Subcutaneous abdominal adipose tissue (tissue), 5 donors: ENCODE measurements around the gene TMTC1.
"Not testable (repeated sequence)": the region's sequence is repeated elsewhere in the genome, so short reads cannot be mapped to it uniquely, and the experiment has no call there.

Experiments
- H3K27ac ChIP-seq: one replicate; pipeline ENCODE4 v1.7.0; 2013; ENCODE audit warnings: low read depth, mild to moderate bottlenecking, inconsistent platforms, low read length, moderate library complexity
- H3K27me3 ChIP-seq, 5 donors: one replicate each; pipeline ENCODE4 v1.7.0; 2013; ENCODE audit warnings: low read length in 5 of 5, inconsistent platforms in 1 of 5; ENCODE audit not compliant: control insufficient read depth in 5 of 5, insufficient read depth in 4 of 5
- H3K36me3 ChIP-seq, 5 donors: one replicate each; pipeline ENCODE4 v1.7.0; 2013; ENCODE audit warnings: low read length in 5 of 5; ENCODE audit not compliant: control insufficient read depth in 5 of 5, insufficient read depth in 5 of 5
- H3K4me1 ChIP-seq, 5 donors: one replicate each; pipeline ENCODE4 v1.7.0; 2013; ENCODE audit warnings: low read length in 5 of 5, mild to moderate bottlenecking in 3 of 5, moderate library complexity in 1 of 5; ENCODE audit not compliant: control insufficient read depth in 5 of 5, insufficient read depth in 5 of 5
- H3K4me3 ChIP-seq, 5 donors: one replicate each; pipeline ENCODE4 v1.7.0; 2013; ENCODE audit warnings: low read length in 5 of 5, low read depth in 1 of 5
- H3K9ac ChIP-seq, 5 donors: one replicate each; pipeline ENCODE4 v1.7.0; 2013; ENCODE audit warnings: low read length in 5 of 5, mild to moderate bottlenecking in 4 of 5, moderate library complexity in 3 of 5
- H3K9me3 ChIP-seq, 5 donors: one replicate each; pipeline ENCODE4 v1.7.0; 2013; ENCODE audit warnings: low read length in 5 of 5; ENCODE audit not compliant: control insufficient read depth in 5 of 5
- donor health status: healthy.
- donor health status: healthy.
- donor health status: healthy.
- donor health status: healthy.
- donor health status: healthy.

TMTC1 gene

GRCh38 chr12:29562110-29562804 is 221.5 kb downstream of the TMTC1 start:
- Histone ChIP-seq H3K36me3 (peaks cover 0 to 9% (median 3%) of the 10 kb centered on the region in 5 donors), H3K27me3 (no peaks in the 10 kb centered on the region), H3K9ac (peak overlapping the region in 1 of 5 donors; percentile 20), H3K27ac (peak overlapping the region; percentile 66), H3K9me3 (no peaks in the 10 kb centered on the region), H3K4me1 (peaks cover 0 to 70% (median 26%) of the 10 kb centered on the region in 5 donors), H3K4me3 (no peak overlapping the region)

GRCh38 chr12:29561664-29562071 is 222.1 kb downstream of the TMTC1 start:
- Histone ChIP-seq H3K27me3 (no peaks in the 10 kb centered on the region), H3K4me3 (no peak overlapping the region), H3K4me1 (peaks cover 0 to 65% (median 24%) of the 10 kb centered on the region in 5 donors), H3K9me3 (no peaks in the 10 kb centered on the region), H3K9ac (no peak overlapping the region), H3K36me3 (peaks cover 0 to 9% (median 6%) of the 10 kb centered on the region in 5 donors), H3K27ac (peak overlapping the region; percentile 66)

- H3K36me3 ChIP-seq = peaks cover 0 to 10% (median 3%) of the 10 kb centered on the region in 5 donors
- peak overlapping the region; percentile 45 for H3K27ac ChIP-seq
- no peaks in the 10 kb centered on the region for H3K9me3 ChIP-seq
- H3K9ac ChIP-seq = no peak overlapping the region
- H3K4me3 ChIP-seq = peak overlapping the region in 3 of 5 donors; percentile 28 to 35 (median 33)
- H3K4me1 ChIP-seq = peaks cover 0 to 54% (median 18%) of the 10 kb centered on the region in 5 donors
- no peaks in the 10 kb centered on the region for H3K27me3 ChIP-seq
These were observed 224.5 kb downstream of the TMTC1 start for GRCh38 chr12:29559198-29559597.

GRCh38 chr12:29556363-29556762 is 227.4 kb downstream of the TMTC1 start:
- H3K4me1 ChIP-seq = peaks cover 2 to 26% (median 10%) of the 10 kb centered on the region in 5 donors
- H3K4me3 ChIP-seq = no peak overlapping the region
- no peak overlapping the region for H3K27ac ChIP-seq
- no peaks in the 10 kb centered on the region for H3K9me3 ChIP-seq
- H3K27me3 ChIP-seq = no peaks in the 10 kb centered on the region
- H3K9ac ChIP-seq = no peak overlapping the region
- peaks cover 0 to 10% (median 3%) of the 10 kb centered on the region in 5 donors for H3K36me3 ChIP-seq

- H3K27ac ChIP-seq, H3K27me3 ChIP-seq, H3K9me3 ChIP-seq, H3K9ac ChIP-seq, H3K36me3 ChIP-seq, H3K4me3 ChIP-seq: not testable (repeated sequence)
- H3K4me1 ChIP-seq = peaks cover 2 to 23% (median 10%) of the 10 kb centered on the region in 5 donors
These were observed 228.3 kb downstream of the TMTC1 start for GRCh38 chr12:29555451-29555850.

GRCh38 chr12:29552994-29553748 is 230.6 kb downstream of the TMTC1 start:
- peaks cover 0 to 8% (median 6%) of the 10 kb centered on the region in 5 donors for H3K4me1 ChIP-seq
- H3K9ac ChIP-seq = peak overlapping the region in 1 of 5 donors; percentile 32
- H3K4me3 ChIP-seq = no peak overlapping the region
- peaks cover 0 to 10% (median 3%) of the 10 kb centered on the region in 5 donors for H3K36me3 ChIP-seq
- no peaks in the 10 kb centered on the region for H3K27me3 ChIP-seq
- no peaks in the 10 kb centered on the region for H3K9me3 ChIP-seq
- H3K27ac ChIP-seq = peak overlapping the region; percentile 1

GRCh38 chr12:29552324-29552927 is 231.3 kb downstream of the TMTC1 start:
- Histone ChIP-seq H3K27ac (peak overlapping the region; percentile 28), H3K9ac (no peak overlapping the region), H3K9me3 (no peaks in the 10 kb centered on the region), H3K27me3 (no peaks in the 10 kb centered on the region), H3K4me1 (peaks cover 0 to 15% (median 10%) of the 10 kb centered on the region in 5 donors), H3K36me3 (peaks cover 0 to 10% (median 3%) of the 10 kb centered on the region in 5 donors), H3K4me3 (no peak overlapping the region)

- no peak overlapping the region for H3K9ac ChIP-seq
- peaks cover 0 to 21% (median 11%) of the 10 kb centered on the region in 5 donors for H3K4me1 ChIP-seq
- no peaks in the 10 kb centered on the region for H3K9me3 ChIP-seq
- H3K27me3 ChIP-seq = no peaks in the 10 kb centered on the region
- H3K4me3 ChIP-seq = no peak overlapping the region
- H3K27ac ChIP-seq = no peak overlapping the region
- H3K36me3 ChIP-seq = peaks cover 0 to 10% (median 3%) of the 10 kb centered on the region in 5 donors
These were observed 231.9 kb downstream of the TMTC1 start for GRCh38 chr12:29551812-29552211.

- H3K27me3 ChIP-seq = no peaks in the 10 kb centered on the region
- peaks cover 0 to 21% (median 11%) of the 10 kb centered on the region in 5 donors for H3K4me1 ChIP-seq
- H3K9ac ChIP-seq = no peak overlapping the region
- H3K4me3 ChIP-seq = no peak overlapping the region
- no peaks in the 10 kb centered on the region for H3K9me3 ChIP-seq
- no peaks in the 10 kb centered on the region for H3K36me3 ChIP-seq
- H3K27ac ChIP-seq = no peak overlapping the region
These were observed 235.9 kb downstream of the TMTC1 start for GRCh38 chr12:29547864-29548263.
